H1 (cell line): ENCODE data around the gene TP53. TPM values are rescaled to one million over a fixed set of nuclear protein-coding genes. Genes with fewer than 3 reads are reported as not detected.

ENCODE experiments used
- ASH2L ChIP-seq: fragments of 200-600, 300-600 bp; sonication (generic); IDR thresholded peaks from one replicate; pipeline ENCODE4 v1.7.1; 2017; ENCODE audit warnings: low read length
- BCL11A ChIP-seq, 2 experiments: IDR thresholded peaks; one replicate each; pipeline ENCODE4 v1.6.1; 2011; ENCODE audit warnings: low read depth in 2 of 2, low read length in 2 of 2, mild to moderate bottlenecking in 2 of 2
- CHD1 ChIP-seq: IDR thresholded peaks from 2 replicates; pipeline ENCODE4 v1.6.1; 2012; ENCODE audit warnings: low read depth, low read length, improper control_type of control experiment
- CHD2 ChIP-seq: IDR thresholded peaks from 2 replicates; pipeline ENCODE4 v1.6.1; 2012; ENCODE audit warnings: low read length, improper control_type of control experiment
- HDAC6 ChIP-seq: IDR thresholded peaks from one replicate; pipeline ENCODE4 v1.7.1; 2012; ENCODE audit warnings: low read depth, mild to moderate bottlenecking, inconsistent platforms, low read length, moderate library complexity
- JUN ChIP-seq: IDR thresholded peaks from 2 replicates; pipeline ENCODE4 v1.6.1; 2011; ENCODE audit warnings: low read depth, mild to moderate bottlenecking, improper control_type of control experiment, low read length
- JUND ChIP-seq: IDR thresholded peaks from 2 replicates; pipeline ENCODE4 v1.6.1; 2011; ENCODE audit warnings: mild to moderate bottlenecking, improper control_type of control experiment, low read length
- KDM1A ChIP-seq: fragments of 200-600, 300-600 bp; sonication (generic); IDR thresholded peaks from 2 replicates; pipeline ENCODE4 v1.7.1; 2016; ENCODE audit warnings: mild to moderate bottlenecking, low read length, borderline replicate concordance
- MAFK ChIP-seq: IDR thresholded peaks from 2 replicates; pipeline ENCODE4 v1.6.1; 2012; ENCODE audit warnings: low read depth, mild to moderate bottlenecking, improper control_type of control experiment, low read length
- PHF8 ChIP-seq: fragments of 200-600 bp; sonication (generic); conservative IDR thresholded peaks from 2 replicates; pipeline ENCODE4 v1.7.1; 2012; ENCODE audit warnings: low read depth, mild to moderate bottlenecking, inconsistent platforms, low read length, moderate library complexity
- POLR2A ChIP-seq, 2 experiments: IDR thresholded peaks; 1 replicate in 1 of 2; 2 replicates in 1 of 2; pipeline ENCODE4 v1.6.1; 2011; ENCODE audit warnings: low read depth in 2 of 2, low read length in 2 of 2, mild to moderate bottlenecking in 2 of 2; ENCODE audit errors: control extremely low read depth in 1 of 2
- POU5F1 ChIP-seq: IDR thresholded peaks from 2 replicates; pipeline ENCODE4 v1.6.1; 2011; ENCODE audit warnings: low read depth, mild to moderate bottlenecking, low read length, moderate library complexity
- RNF2 ChIP-seq: fragments of 200-900, 300-1000 bp; sonication (generic); IDR thresholded peaks from 2 replicates; pipeline ENCODE4 v1.7.1; 2016; ENCODE audit warnings: borderline replicate concordance, low read depth, mild to moderate bottlenecking, antibody characterized with exemption, low read length; ENCODE audit not compliant: poor library complexity, severe bottlenecking; ENCODE audit errors: missing control alignments
- RXRA ChIP-seq: IDR thresholded peaks from 2 replicates; pipeline ENCODE4 v1.6.1; 2011; ENCODE audit warnings: low read depth, mild to moderate bottlenecking, low read length, moderate library complexity; ENCODE audit not compliant: insufficient read depth
- TAF1 ChIP-seq: IDR thresholded peaks from 2 replicates; pipeline ENCODE4 v1.6.1; 2011; ENCODE audit warnings: mild to moderate bottlenecking, low read depth, low read length
- TCF12 ChIP-seq: IDR thresholded peaks from 2 replicates; pipeline ENCODE4 v1.6.1; 2011; ENCODE audit warnings: low read depth, mild to moderate bottlenecking, low read length
- TEAD4 ChIP-seq: IDR thresholded peaks from 2 replicates; pipeline ENCODE4 v1.6.1; 2012; ENCODE audit warnings: low read depth, low read length, inconsistent platforms, mixed read lengths
- polyA plus RNA-seq, 7 experiments: library from polyadenylated mRNA; depleted of rRNA in 3 of 7; stranded (reverse) in 5 of 7; unstranded in 2 of 7; fragments of >200 nt in 5 of 7; fragments of 200-250 nt in 2 of 7; gene quantifications; 1 replicate in 5 of 7; 2 replicates in 1 of 7; 4 replicates in 1 of 7; pipeline versions ENCODE4 v1.2.1 to v1.2.3, GENCODE V29; 2011 to 2013; ENCODE audit warnings: missing spikeins in 2 of 7, mixed read lengths in 2 of 7
- total RNA-seq: library from RNA; stranded (reverse); fragmentation: NEBNext Ultra II Directional; extraction: Animal tissue kit (Norgen Biotek cat#: 25700); gene quantifications from 2 replicates; pipeline ENCODE4 v1.2.1, GENCODE V29; 2021
- TF ChIP-seq, protein P1 (sequence below): IDR thresholded peaks from 2 replicates; pipeline ENCODE4 v1.6.1; 2011; ENCODE audit warnings: low read length, improper control_type of control experiment
- TF ChIP-seq, protein P2 (sequence below): IDR thresholded peaks from 2 replicates; pipeline ENCODE4 v1.6.1; 2012; ENCODE audit warnings: inconsistent platforms
- TF ChIP-seq, protein P3 (sequence below): IDR thresholded peaks from 2 replicates; pipeline ENCODE4 v1.6.1; 2011; ENCODE audit warnings: low read depth, mild to moderate bottlenecking, low read length; ENCODE audit not compliant: insufficient read depth
- TF ChIP-seq, protein P4 (sequence below): IDR thresholded peaks from 2 replicates; pipeline ENCODE4 v1.6.1; 2012; ENCODE audit warnings: inconsistent platforms

TP53 gene
- total and polyA plus RNA-seq, 2 of the 8 experiments (the other 6 are each of a cell fraction or from before 2014, with no cell fraction given): 143 to 198 TPM

DNA sequence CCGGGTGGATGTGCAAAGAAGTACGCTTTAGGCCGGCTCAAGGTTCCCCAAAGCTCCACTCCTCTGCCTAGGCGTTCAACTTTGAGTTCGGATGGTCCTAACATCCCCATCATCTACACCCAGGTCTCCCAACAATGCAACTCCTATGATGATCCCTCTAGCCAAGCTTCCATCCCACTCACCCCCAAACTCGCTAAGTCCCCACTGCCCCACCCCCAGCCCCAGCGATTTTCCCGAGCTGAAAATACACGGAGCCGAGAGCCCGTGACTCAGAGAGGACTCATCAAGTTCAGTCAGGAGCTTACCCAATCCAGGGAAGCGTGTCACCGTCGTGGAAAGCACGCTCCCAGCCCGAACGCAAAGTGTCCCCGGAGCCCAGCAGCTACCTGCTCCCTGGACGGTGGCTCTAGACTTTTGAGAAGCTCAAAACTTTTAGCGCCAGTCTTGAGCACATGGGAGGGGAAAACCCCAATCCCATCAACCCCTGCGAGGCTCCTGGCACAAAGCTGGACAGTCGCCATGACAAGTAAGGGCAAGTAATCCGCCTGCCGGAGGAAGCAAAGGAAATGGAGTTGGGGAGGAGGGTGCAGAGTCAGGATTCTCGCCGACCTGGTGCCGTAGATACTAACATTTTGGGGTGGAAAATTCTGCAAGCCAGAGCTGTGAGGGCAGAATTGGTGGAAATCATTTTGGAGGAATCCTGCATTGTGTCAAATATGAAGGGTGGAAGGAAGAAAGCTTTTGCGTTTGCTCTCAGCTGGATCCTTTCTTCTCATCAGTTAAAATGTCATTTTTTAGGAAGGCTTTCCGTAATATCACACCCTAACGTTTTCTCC is at the start of gene TP53 (continued):
- TF ChIP-seq BCL11A (IDR thresholded peaks at IDR 0.05; ENCODE audit: low read depth in 2 of 2, low read length in 2 of 2): no peak
- no peak for TF ChIP-seq HDAC6
- no peak for TF ChIP-seq RXRA
- 0 out of 2 replicates have a peak, but pooled peaks have one; percentile 49 for TF ChIP-seq TCF12
- TF ChIP-seq TAF1: peak; percentile 100
- no peak; the same call in 1 of the 2 replicates for TF ChIP-seq CHD2
- TF ChIP-seq JUND: no peak
- TF ChIP-seq, protein P1, sequence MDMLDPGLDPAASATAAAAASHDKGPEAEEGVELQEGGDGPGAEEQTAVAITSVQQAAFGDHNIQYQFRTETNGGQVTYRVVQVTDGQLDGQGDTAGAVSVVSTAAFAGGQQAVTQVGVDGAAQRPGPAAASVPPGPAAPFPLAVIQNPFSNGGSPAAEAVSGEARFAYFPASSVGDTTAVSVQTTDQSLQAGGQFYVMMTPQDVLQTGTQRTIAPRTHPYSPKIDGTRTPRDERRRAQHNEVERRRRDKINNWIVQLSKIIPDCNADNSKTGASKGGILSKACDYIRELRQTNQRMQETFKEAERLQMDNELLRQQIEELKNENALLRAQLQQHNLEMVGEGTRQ: no peak
- TF ChIP-seq, protein P2, sequence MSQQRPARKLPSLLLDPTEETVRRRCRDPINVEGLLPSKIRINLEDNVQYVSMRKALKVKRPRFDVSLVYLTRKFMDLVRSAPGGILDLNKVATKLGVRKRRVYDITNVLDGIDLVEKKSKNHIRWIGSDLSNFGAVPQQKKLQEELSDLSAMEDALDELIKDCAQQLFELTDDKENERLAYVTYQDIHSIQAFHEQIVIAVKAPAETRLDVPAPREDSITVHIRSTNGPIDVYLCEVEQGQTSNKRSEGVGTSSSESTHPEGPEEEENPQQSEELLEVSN: peak; percentile 78
- peak; percentile 70 for TF ChIP-seq PHF8
- TF ChIP-seq, protein P3, sequence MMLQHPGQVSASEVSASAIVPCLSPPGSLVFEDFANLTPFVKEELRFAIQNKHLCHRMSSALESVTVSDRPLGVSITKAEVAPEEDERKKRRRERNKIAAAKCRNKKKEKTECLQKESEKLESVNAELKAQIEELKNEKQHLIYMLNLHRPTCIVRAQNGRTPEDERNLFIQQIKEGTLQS: no peak
- no peak for TF ChIP-seq KDM1A
- TF ChIP-seq, protein P4, sequence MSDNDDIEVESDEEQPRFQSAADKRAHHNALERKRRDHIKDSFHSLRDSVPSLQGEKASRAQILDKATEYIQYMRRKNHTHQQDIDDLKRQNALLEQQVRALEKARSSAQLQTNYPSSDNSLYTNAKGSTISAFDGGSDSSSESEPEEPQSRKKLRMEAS: peak; percentile 97
- no peak for TF ChIP-seq RNF2
- peak; percentile 22; the same call in 1 of the 2 replicates for TF ChIP-seq CHD1
- TF ChIP-seq POLR2A (IDR thresholded peaks at IDR 0.05; ENCODE audit: control extremely low read depth in 1 of 2, low read depth in 2 of 2, low read length in 2 of 2): peak; percentile 98 to 99
- TF ChIP-seq ASH2L: no peak
- TF ChIP-seq JUN: no peak
- 0 out of 2 replicates have a peak, but pooled peaks have one; percentile 17 for TF ChIP-seq TEAD4
- no peak for TF ChIP-seq MAFK
- TF ChIP-seq POU5F1: no peak
